H1 (cell line): ENCODE measurements around the gene CENPP. TPM values are rescaled to one million over a fixed set of nuclear protein-coding genes. Genes with fewer than 3 reads are reported as not detected.

Source experiments
- CTCF ChIA-PET: fragments of 300-600 bp; sonication (Branson Sonifier 250); formaldehyde crosslinking; loops from one replicate; lab custom pipeline; 2021; ENCODE audit not compliant: partially characterized antibody; lab: Charles Lee
- POLR2A ChIA-PET: fragments of 300-600 bp; sonication (Branson Sonifier 250); formaldehyde crosslinking; loops from one replicate; lab custom pipeline; 2021; ENCODE audit warnings: inconsistent platforms; ENCODE audit not compliant: partially characterized antibody; lab: Charles Lee
- DNase-seq, 2 experiments: peaks; one replicate each; pipeline versions ENCODE4 v3.0.0 to v3.0.0-alpha.2; 2010 to 2022; ENCODE audit warnings: low spot score in 2 of 2, low read depth in 1 of 2, mixed read lengths in 1 of 2
- FAIRE-seq: peaks from 2 replicates; lab custom pipeline; 2011; peaks lifted over from hg19 to GRCh38; lab: Jason Lieb, UNC
- H2AFZ ChIP-seq: 2 replicates; pipeline ENCODE4 v1.8.1; 2012; ENCODE audit warnings: low read length, inconsistent platforms
- H2AK5ac ChIP-seq: 2 replicates; pipeline ENCODE4 v1.6.1; 2013; ENCODE audit warnings: low read depth, low read length
- H2BK120ac ChIP-seq: replicated peaks from 2 replicates; pipeline ENCODE3; 2013; ENCODE audit warnings: low read depth, low read length, inconsistent platforms
- H2BK12ac ChIP-seq: 2 replicates; pipeline ENCODE4 v1.6.1; 2013; ENCODE audit warnings: low read depth, low read length
- H2BK15ac ChIP-seq: 2 replicates; pipeline ENCODE4 v1.6.1; 2013; ENCODE audit warnings: low read length
- H2BK20ac ChIP-seq: 2 replicates; pipeline ENCODE4 v1.6.1; 2013; ENCODE audit warnings: low read length
- H2BK5ac ChIP-seq: 2 replicates; pipeline ENCODE4 v1.6.1; 2013; ENCODE audit warnings: low read depth, low read length
- H3K14ac ChIP-seq: 2 replicates; pipeline ENCODE4 v1.6.1; 2013; ENCODE audit warnings: inconsistent platforms; ENCODE audit not compliant: insufficient read length
- H3K18ac ChIP-seq: 2 replicates; pipeline ENCODE4 v1.6.1; 2013; ENCODE audit warnings: low read length; ENCODE audit errors: extremely low read depth
- H3K23ac ChIP-seq: 2 replicates; pipeline ENCODE4 v1.6.1; 2013; ENCODE audit warnings: inconsistent platforms; ENCODE audit not compliant: insufficient read length
- H3K23me2 ChIP-seq: 2 replicates; pipeline ENCODE4 v1.6.1; 2013; ENCODE audit warnings: low read depth, low read length
- H3K27ac ChIP-seq: 2 replicates; pipeline ENCODE4 v1.6.1; 2011; ENCODE audit warnings: low read depth, low read length, inconsistent platforms
- H3K27me3 ChIP-seq, 4 experiments: replicated peaks in 1 of 4; 1 replicate in 1 of 4; 2 replicates in 3 of 4; pipeline versions ENCODE4 v1.6.1 to v1.8.1; 2011 to 2013; ENCODE audit warnings: low read length in 3 of 4, mild to moderate bottlenecking in 3 of 4, inconsistent platforms in 2 of 4, mixed read lengths in 2 of 4, moderate library complexity in 1 of 4; ENCODE audit not compliant: control insufficient read depth in 3 of 4, insufficient read depth in 3 of 4; ENCODE audit errors: extremely low read depth in 1 of 4
- H3K36me3 ChIP-seq, 4 experiments: 2 replicates each; pipeline versions ENCODE4 v1.6.1 to v1.8.1; 2011 to 2013; ENCODE audit warnings: mild to moderate bottlenecking in 4 of 4, low read length in 3 of 4, moderate library complexity in 2 of 4, control low read depth in 1 of 4, inconsistent platforms in 1 of 4; ENCODE audit not compliant: insufficient read depth in 4 of 4, control insufficient read depth in 2 of 4
- H3K4ac ChIP-seq: replicated peaks from 2 replicates; pipeline ENCODE3; 2013; ENCODE audit warnings: low read length, low read depth, mixed read lengths, inconsistent platforms; ENCODE audit not compliant: insufficient read length
- H3K4me1 ChIP-seq, 4 experiments: replicated peaks in 1 of 4; 1 replicate in 1 of 4; 2 replicates in 3 of 4; pipeline versions ENCODE4 v1.6.1 to v1.8.1; 2011 to 2013; ENCODE audit warnings: low read length in 3 of 4, inconsistent platforms in 2 of 4, mixed read lengths in 1 of 4; ENCODE audit not compliant: insufficient read depth in 4 of 4, control insufficient read depth in 3 of 4
- H3K4me2 ChIP-seq, 2 experiments: 2 replicates each; pipeline versions ENCODE4 v1.6.1 to v1.8.1; 2011 to 2013; ENCODE audit warnings: low read depth in 2 of 2, low read length in 2 of 2, control low read depth in 1 of 2, inconsistent platforms in 1 of 2, mild to moderate bottlenecking in 1 of 2; ENCODE audit not compliant: insufficient read depth in 1 of 2
- H3K4me3 ChIP-seq, 4 experiments: fragments of 200-600, 300-600 bp in 1 of 4; sonication (generic), shearing (Covaris generic), sonication (Bioruptor Twin) in 1 of 4; 2 replicates each; pipeline versions ENCODE4 v1.5.1 to v1.8.1; 2011 to 2016; ENCODE audit warnings: low read length in 4 of 4, low read depth in 3 of 4, control low read depth in 2 of 4, inconsistent platforms in 2 of 4, mild to moderate bottlenecking in 2 of 4, mixed read lengths in 1 of 4, moderate library complexity in 1 of 4; ENCODE audit not compliant: insufficient read depth in 2 of 4; ENCODE audit errors: extremely low read depth in 1 of 4
- H3K56ac ChIP-seq: replicated peaks from 2 replicates; pipeline ENCODE3; 2013; ENCODE audit warnings: low read depth, mild to moderate bottlenecking, mixed read lengths, low read length, inconsistent platforms; ENCODE audit not compliant: insufficient read length
- H3K79me1 ChIP-seq: 2 replicates; pipeline ENCODE4 v1.6.1; 2013; ENCODE audit warnings: low read depth, low read length, control low read depth
- H3K79me2 ChIP-seq, 2 experiments: 2 replicates each; pipeline versions ENCODE4 v1.6.1 to v1.8.1; 2012 to 2013; ENCODE audit warnings: low read length in 2 of 2, mild to moderate bottlenecking in 2 of 2, inconsistent platforms in 1 of 2; ENCODE audit not compliant: insufficient read depth in 2 of 2, control insufficient read depth in 1 of 2
- H3K9ac ChIP-seq, 4 experiments: replicated peaks in 1 of 4; 1 replicate in 1 of 4; 2 replicates in 3 of 4; pipeline versions ENCODE4 v1.6.1 to v1.8.1; 2011 to 2013; ENCODE audit warnings: low read depth in 3 of 4, low read length in 3 of 4, control low read depth in 2 of 4, mild to moderate bottlenecking in 2 of 4, moderate library complexity in 2 of 4, inconsistent platforms in 1 of 4; ENCODE audit errors: extremely low read depth in 1 of 4
- H3K9me3 ChIP-seq, 2 experiments: 2 replicates each; pipeline versions ENCODE4 v1.6.1 to v1.8.1; 2012 to 2013; ENCODE audit warnings: mild to moderate bottlenecking in 2 of 2, moderate library complexity in 2 of 2, control low read depth in 1 of 2, inconsistent platforms in 1 of 2, low read depth in 1 of 2, low read length in 1 of 2, mixed read lengths in 1 of 2; ENCODE audit not compliant: insufficient read depth in 2 of 2
- H4K20me1 ChIP-seq, 2 experiments: replicated peaks in 1 of 2; 2 replicates each; pipeline versions ENCODE3 to v1.8.1; 2011 to 2013; ENCODE audit warnings: inconsistent platforms in 2 of 2, low read length in 2 of 2, mild to moderate bottlenecking in 1 of 2; ENCODE audit not compliant: insufficient read depth in 2 of 2, control insufficient read depth in 1 of 2
- H4K5ac ChIP-seq: 2 replicates; pipeline ENCODE4 v1.6.1; 2013; ENCODE audit warnings: low read length, low read depth, mixed read lengths, inconsistent platforms; ENCODE audit not compliant: insufficient read length
- H4K8ac ChIP-seq: 2 replicates; pipeline ENCODE4 v1.8.0; 2013; ENCODE audit warnings: mild to moderate bottlenecking, moderate library complexity, low read length, inconsistent platforms; ENCODE audit not compliant: insufficient read depth; ENCODE audit errors: extremely low read depth
- H4K91ac ChIP-seq: replicated peaks from 2 replicates; pipeline ENCODE3; 2013; ENCODE audit warnings: low read length, mixed read lengths, inconsistent platforms; ENCODE audit not compliant: insufficient read length
- ATF2 ChIP-seq: IDR thresholded peaks from 2 replicates; pipeline ENCODE4 v1.6.1; 2012; ENCODE audit warnings: low read length, inconsistent platforms
- CHD1 ChIP-seq: IDR thresholded peaks from 2 replicates; pipeline ENCODE4 v1.6.1; 2012; ENCODE audit warnings: low read depth, low read length, improper control_type of control experiment
- CHD2 ChIP-seq: IDR thresholded peaks from 2 replicates; pipeline ENCODE4 v1.6.1; 2012; ENCODE audit warnings: low read length, improper control_type of control experiment
- HDAC2 ChIP-seq, 2 experiments: fragments of 300-600 bp in 1 of 2; sonication (generic) in 1 of 2; IDR thresholded peaks; 2 replicates each; pipeline ENCODE4 v1.6.1; 2011 to 2012; ENCODE audit warnings: low read depth in 2 of 2, low read length in 2 of 2, mild to moderate bottlenecking in 2 of 2, moderate library complexity in 2 of 2, borderline replicate concordance in 1 of 2, inconsistent platforms in 1 of 2
- JUND ChIP-seq: IDR thresholded peaks from 2 replicates; pipeline ENCODE4 v1.6.1; 2011; ENCODE audit warnings: mild to moderate bottlenecking, improper control_type of control experiment, low read length
- RFX5 ChIP-seq: IDR thresholded peaks from 2 replicates; pipeline ENCODE4 v1.6.1; 2011; ENCODE audit warnings: low read depth, low read length, improper control_type of control experiment, borderline replicate concordance
- SIRT6 ChIP-seq: IDR thresholded peaks from one replicate; pipeline ENCODE4 v1.7.1; 2012; ENCODE audit warnings: low read length, inconsistent platforms
- SUZ12 ChIP-seq: fragments of 200-600 bp; sonication (generic); IDR thresholded peaks from 2 replicates; pipeline ENCODE4 v1.6.1; 2012; ENCODE audit warnings: mild to moderate bottlenecking, inconsistent platforms, low read length, moderate library complexity, mixed read lengths
- USF2 ChIP-seq: IDR thresholded peaks from 2 replicates; pipeline ENCODE4 v1.6.1; 2011; ENCODE audit warnings: low read length, improper control_type of control experiment
- WGBS, 2 experiments: shearing (Covaris generic) in 1 of 2; methylation state at CpG; one replicate each; pipeline versions ENCODE4 v1.1.6 to v1.1.7; 2013 to 2015; ENCODE audit warnings: low lambda C conversion rate in 2 of 2, mixed read lengths in 2 of 2, inconsistent platforms in 1 of 2, low coverage in 1 of 2, missing lambda C conversion rate in 1 of 2; ENCODE audit not compliant: insufficient replicate concordance in 2 of 2, insufficient coverage in 1 of 2, insufficient read length in 1 of 2; ENCODE audit errors: extremely low coverage in 1 of 2, missing lambda C conversion rate in 1 of 2; 5-methylcytosine and 5-hydroxymethylcytosine counted together
- polyA plus RNA-seq, 7 experiments: library from polyadenylated mRNA; depleted of rRNA in 3 of 7; stranded (reverse) in 5 of 7; unstranded in 2 of 7; fragments of >200 nt in 5 of 7; fragments of 200-250 nt in 2 of 7; gene quantifications; 1 replicate in 5 of 7; 2 replicates in 1 of 7; 4 replicates in 1 of 7; pipeline versions ENCODE4 v1.2.1 to v1.2.3, GENCODE V29; 2011 to 2013; ENCODE audit warnings: missing spikeins in 2 of 7, mixed read lengths in 2 of 7
- total RNA-seq: library from RNA; stranded (reverse); fragmentation: NEBNext Ultra II Directional; extraction: Animal tissue kit (Norgen Biotek cat#: 25700); gene quantifications from 2 replicates; pipeline ENCODE4 v1.2.1, GENCODE V29; 2021

CENPP gene
- total and polyA plus RNA-seq, 2 of the 8 experiments (the other 6 are each of a cell fraction or from before 2014, with no cell fraction given), result 2.7 to 10.8 TPM

GRCh38 chr9:92385477-92385876 lies 59.7 kb downstream of the CENPP start:
- no peaks in the 10 kb centered on the region for H3K23me2 ChIP-seq
- no peak overlapping the region for H2BK20ac ChIP-seq
- H2BK5ac ChIP-seq, result no peak overlapping the region
- no peak overlapping the region for H3K4me3 ChIP-seq
- no peak overlapping the region for H4K91ac ChIP-seq
- no peak overlapping the region for H2BK12ac ChIP-seq
- no peaks in the 10 kb centered on the region for H3K79me1 ChIP-seq
- no peaks in the 10 kb centered on the region for H3K79me2 ChIP-seq
- WGBS, 2 experiments, result 89% methylated on average over 6 of the region's 6 CpGs; no CpG with 5 or more reads in 1 of the 2 experiments
- no peaks in the 10 kb centered on the region for H3K36me3 ChIP-seq
- no peak overlapping the region for H3K56ac ChIP-seq
- CTCF ChIA-PET, result no interaction called here
- no peak overlapping the region for H3K4ac ChIP-seq
- H3K9me3 ChIP-seq, result no peaks in the 10 kb centered on the region
- no peak overlapping the region for H2BK120ac ChIP-seq
- no peak overlapping the region for H3K4me2 ChIP-seq
- no peaks in the 10 kb centered on the region for H3K27me3 ChIP-seq
- no peak for FAIRE-seq
- no peak overlapping the region for H3K14ac ChIP-seq
- no peak overlapping the region for H4K8ac ChIP-seq
- no peak for DNase-seq
- POLR2A ChIA-PET, result no interaction called here
- no peaks in the 10 kb centered on the region for H3K4me1 ChIP-seq
- H3K9ac ChIP-seq, result no peak overlapping the region
- no peak overlapping the region for H2BK15ac ChIP-seq
- H4K20me1 ChIP-seq, result no peaks in the 10 kb centered on the region
- H4K5ac ChIP-seq, result no peak overlapping the region
- no peak overlapping the region for H3K27ac ChIP-seq
- H3K23ac ChIP-seq, result no peak overlapping the region
- H2AFZ ChIP-seq, result no peak overlapping the region
- no peak overlapping the region for H2AK5ac ChIP-seq
- no peak overlapping the region for H3K18ac ChIP-seq
- no peak for TF ChIP-seq JUND
- TF ChIP-seq CHD1, result no peak
- no peak for TF ChIP-seq HDAC2 (IDR thresholded peaks at IDR 0.05; ENCODE audit: borderline replicate concordance in 1 of 2, low read depth in 2 of 2, low read length in 2 of 2)
- TF ChIP-seq ATF2, result no peak
- no peak for TF ChIP-seq RFX5
- TF ChIP-seq SUZ12, result no peak
- no peak for TF ChIP-seq CHD2
- TF ChIP-seq USF2, result no peak
- TF ChIP-seq SIRT6, result no peak
